Rectal smooth muscle tissue (tissue), 1 donor: ENCODE data around the gene LIX1.

Source experiments
- H3K27ac ChIP-seq: one replicate; pipeline ENCODE4 v1.7.0; 2013; ENCODE audit warnings: low read depth, low read length, inconsistent platforms
- H3K27me3 ChIP-seq: one replicate; pipeline ENCODE4 v1.7.0; 2013; ENCODE audit warnings: low read length; ENCODE audit not compliant: control insufficient read depth, insufficient read depth
- H3K36me3 ChIP-seq: one replicate; pipeline ENCODE4 v1.7.0; 2013; ENCODE audit warnings: low read length; ENCODE audit not compliant: control insufficient read depth, insufficient read depth
- H3K4me1 ChIP-seq: one replicate; pipeline ENCODE4 v1.7.0; 2013; ENCODE audit warnings: low read length; ENCODE audit not compliant: control insufficient read depth, insufficient read depth
- H3K4me3 ChIP-seq: one replicate; pipeline ENCODE4 v1.7.0; 2013; ENCODE audit warnings: low read length
- H3K9ac ChIP-seq: one replicate; pipeline ENCODE4 v1.7.0; 2013; ENCODE audit warnings: low read length

Gene LIX1

DNA sequence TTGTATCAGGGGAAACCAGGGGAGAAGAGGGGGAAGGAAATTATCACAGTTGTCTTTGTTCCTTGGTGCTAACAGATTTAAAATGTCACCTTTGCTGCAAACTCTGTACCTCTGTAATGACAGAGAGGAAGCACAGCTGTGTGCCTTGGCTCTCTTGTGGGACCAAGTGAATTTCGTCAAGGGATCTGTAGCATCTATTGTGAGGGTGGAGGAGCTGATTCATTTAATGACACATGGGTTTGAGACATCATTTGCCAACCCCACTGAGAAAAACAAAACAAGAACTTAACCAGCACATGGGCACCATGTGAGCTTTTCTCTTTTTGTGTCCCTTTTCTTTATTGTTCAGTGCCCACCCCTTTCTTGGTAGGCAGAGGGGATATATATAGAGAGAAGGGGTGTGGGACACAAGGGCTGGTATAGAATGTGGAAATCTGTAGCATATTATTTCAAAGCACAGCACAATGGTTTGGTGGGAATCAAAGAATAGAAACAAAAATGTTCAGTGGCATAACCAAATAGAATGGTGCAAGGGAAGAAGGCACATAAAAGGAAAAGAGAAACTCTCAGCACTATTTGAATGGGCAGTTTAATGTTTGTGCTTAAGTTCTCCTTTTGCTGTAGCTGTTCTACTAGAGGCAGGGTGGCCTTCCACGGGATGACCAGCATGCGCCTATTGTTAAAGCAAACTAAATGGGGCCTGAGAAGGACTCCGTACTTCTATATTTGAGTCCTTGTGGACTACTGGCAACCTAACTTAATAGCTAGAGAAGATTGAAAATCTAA is 63.3 kb downstream of the LIX1 start:
- Histone ChIP-seq H3K9ac (no peak overlapping the region), H3K27ac (no peak overlapping the region), H3K4me3 (no peak overlapping the region), H3K36me3 (no peaks in the 10 kb centered on the region), H3K27me3 (no peaks in the 10 kb centered on the region), H3K4me1 (no peaks in the 10 kb centered on the region)

GRCh38 chr5:97077246-97077645 is 65.2 kb downstream of the LIX1 start:
- Histone ChIP-seq H3K27ac (no peak overlapping the region), H3K9ac (no peak overlapping the region), H3K36me3 (no peaks in the 10 kb centered on the region), H3K4me1 (no peaks in the 10 kb centered on the region), H3K27me3 (no peaks in the 10 kb centered on the region), H3K4me3 (no peak overlapping the region)

DNA sequence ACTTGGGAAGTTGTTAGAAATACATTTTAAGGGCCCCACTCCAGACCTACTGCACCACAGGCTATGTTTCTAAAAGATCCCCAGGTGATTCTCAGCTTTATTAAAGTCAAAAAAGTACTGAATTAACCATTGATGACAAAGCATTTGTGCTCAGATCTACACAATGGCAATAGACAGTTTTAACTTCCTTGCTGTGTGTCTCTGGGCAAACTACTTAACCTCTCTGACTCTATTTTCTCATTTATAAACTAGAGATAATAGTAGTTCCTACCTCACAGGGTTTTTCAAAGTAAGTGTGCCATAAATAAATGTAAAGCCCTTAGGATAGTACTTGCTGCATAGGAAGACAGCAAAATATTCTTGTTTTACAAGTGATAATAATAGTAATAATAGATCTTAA is 66.3 kb downstream of the LIX1 start:
- H3K36me3 ChIP-seq: no peaks in the 10 kb centered on the region
- no peak overlapping the region for H3K4me3 ChIP-seq
- H3K4me1 ChIP-seq: peaks cover 4% of the 10 kb centered on the region
- no peak overlapping the region for H3K9ac ChIP-seq
- H3K27ac ChIP-seq: no peak overlapping the region
- H3K27me3 ChIP-seq: no peaks in the 10 kb centered on the region

DNA sequence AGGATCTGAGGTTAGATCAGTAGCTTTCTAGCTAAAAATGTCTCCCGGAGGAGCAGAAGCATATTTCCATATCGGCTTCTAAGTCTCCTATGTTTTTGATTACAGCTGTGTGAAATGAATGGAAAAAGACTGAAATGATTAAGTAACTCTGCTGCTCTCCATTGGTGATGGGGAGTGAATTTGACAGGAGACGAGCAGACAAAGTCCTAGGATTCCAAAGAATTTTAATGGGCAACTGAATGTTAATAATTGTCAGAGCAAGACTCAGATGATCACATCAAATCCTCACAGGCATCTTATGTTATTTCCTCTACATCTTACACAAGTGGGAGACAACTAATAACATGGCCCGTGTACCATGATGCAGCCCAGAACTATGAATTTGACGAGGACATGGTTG is 66.8 kb downstream of the LIX1 start:
- Histone ChIP-seq H3K4me3 (no peak overlapping the region), H3K9ac (no peak overlapping the region), H3K36me3 (no peaks in the 10 kb centered on the region), H3K4me1 (peaks cover 7% of the 10 kb centered on the region), H3K27me3 (no peaks in the 10 kb centered on the region), H3K27ac (no peak overlapping the region)

DNA sequence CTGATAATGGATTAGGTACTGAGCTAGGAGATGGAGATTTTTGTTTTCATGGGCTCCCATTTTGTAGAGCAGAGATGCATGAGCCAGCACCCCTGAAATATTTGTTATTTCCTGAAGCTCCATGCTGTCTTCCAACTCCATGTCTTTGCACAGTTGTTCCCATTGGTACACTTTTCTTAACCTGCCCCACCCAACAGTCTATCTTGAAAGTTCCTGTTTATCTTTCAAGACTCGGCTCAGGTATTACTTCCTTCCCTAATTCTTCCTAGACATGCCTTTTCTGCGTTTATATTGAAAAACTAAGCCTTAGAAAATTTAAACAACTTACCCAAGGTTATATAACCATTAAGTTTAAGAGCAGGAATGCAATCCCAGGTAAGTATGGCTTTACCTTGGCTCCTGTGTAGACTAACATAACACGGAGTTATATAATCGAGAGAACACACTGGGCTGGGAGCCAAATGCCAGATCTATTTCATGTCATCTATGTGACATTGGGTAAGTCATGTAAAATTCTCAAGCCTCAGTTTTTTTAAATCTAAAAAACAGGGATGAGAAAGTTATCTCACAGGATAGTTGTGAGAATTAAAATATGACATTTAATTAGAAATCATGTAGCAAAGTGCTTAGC is 67.4 kb downstream of the LIX1 start:
- H3K27me3 ChIP-seq: no peaks in the 10 kb centered on the region
- no peak overlapping the region for H3K9ac ChIP-seq
- no peak overlapping the region for H3K4me3 ChIP-seq
- H3K36me3 ChIP-seq: no peaks in the 10 kb centered on the region
- H3K27ac ChIP-seq: no peak overlapping the region
- H3K4me1 ChIP-seq: peaks cover 11% of the 10 kb centered on the region

DNA sequence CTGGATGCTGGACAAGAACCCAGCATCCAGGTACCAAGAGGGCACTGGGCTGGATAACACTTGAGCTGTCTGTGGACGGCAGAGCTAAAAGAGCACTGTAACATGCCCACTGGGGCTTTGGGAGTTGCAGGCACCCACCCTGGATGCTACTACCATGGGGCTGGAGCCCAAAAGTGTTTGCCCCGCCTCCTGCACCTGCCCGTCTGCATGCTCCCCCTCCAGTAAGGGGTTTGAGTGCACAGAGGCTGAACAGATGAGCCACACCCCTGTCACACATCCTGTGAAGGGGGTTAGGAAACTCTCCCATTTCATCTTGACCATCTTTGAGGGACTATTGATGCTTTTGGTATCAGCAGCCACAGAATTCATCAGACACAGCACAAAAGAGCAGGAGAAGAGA is 69.0 kb downstream of the LIX1 start:
- Histone ChIP-seq H3K4me3 (no peak overlapping the region), H3K27me3 (no peaks in the 10 kb centered on the region), H3K27ac (no peak overlapping the region), H3K9ac (no peak overlapping the region), H3K4me1 (peaks cover 11% of the 10 kb centered on the region), H3K36me3 (no peaks in the 10 kb centered on the region)

- H3K36me3 ChIP-seq: no peaks in the 10 kb centered on the region
- H3K9ac ChIP-seq: no peak overlapping the region
- no peak overlapping the region for H3K4me3 ChIP-seq
- peaks cover 11% of the 10 kb centered on the region for H3K4me1 ChIP-seq
- H3K27ac ChIP-seq: no peak overlapping the region
- H3K27me3 ChIP-seq: no peaks in the 10 kb centered on the region
Measured at GRCh38 chr5:97072696-97073095, 69.7 kb downstream of the LIX1 start.

DNA sequence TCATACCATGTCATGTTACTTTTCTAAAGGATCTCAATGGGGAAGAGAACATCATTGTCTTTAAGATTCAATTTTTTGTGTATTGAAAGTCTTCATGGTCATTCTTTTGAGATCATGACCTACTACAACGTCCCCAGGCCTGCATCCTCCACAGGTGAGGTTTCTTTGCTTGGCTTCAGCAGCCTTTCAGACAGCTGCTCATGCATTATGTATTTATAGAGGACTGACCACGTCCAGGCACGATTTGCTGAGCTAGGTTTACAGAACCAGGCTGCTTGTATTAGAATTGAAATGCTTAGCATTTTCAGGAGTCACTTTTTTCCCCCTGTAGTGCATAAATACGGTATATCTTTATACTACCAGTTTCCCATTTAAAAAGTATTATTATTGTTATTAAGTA is 70.4 kb downstream of the LIX1 start:
- no peak overlapping the region for H3K4me3 ChIP-seq
- H3K27ac ChIP-seq: no peak overlapping the region
- no peaks in the 10 kb centered on the region for H3K36me3 ChIP-seq
- H3K4me1 ChIP-seq: peaks cover 15% of the 10 kb centered on the region
- no peak overlapping the region for H3K9ac ChIP-seq
- no peaks in the 10 kb centered on the region for H3K27me3 ChIP-seq

DNA sequence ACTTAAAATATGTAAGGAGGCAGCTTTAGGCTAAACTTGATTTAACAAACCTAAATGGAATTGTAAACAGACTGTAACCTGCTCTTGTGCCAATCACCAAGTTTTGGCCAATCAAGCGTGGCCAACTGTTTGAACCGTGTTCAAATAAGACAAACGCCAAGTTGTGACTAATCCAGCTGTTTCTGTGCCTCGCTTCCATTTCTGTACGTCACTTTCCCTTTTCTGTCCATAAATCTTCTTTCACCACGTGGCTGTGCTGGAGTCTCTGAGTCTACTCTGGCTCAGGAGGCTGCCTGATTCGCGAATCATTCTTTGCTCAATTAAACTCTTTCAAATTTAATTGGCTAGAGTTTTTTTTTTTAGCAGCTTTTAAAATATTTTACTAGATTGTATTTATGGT is 71.3 kb downstream of the LIX1 start:
- H3K4me1 ChIP-seq: peaks cover 15% of the 10 kb centered on the region
- H3K36me3 ChIP-seq: no peaks in the 10 kb centered on the region
- no peak overlapping the region for H3K9ac ChIP-seq
- no peak overlapping the region for H3K4me3 ChIP-seq
- H3K27ac ChIP-seq: peak overlapping the region; percentile 60
- no peaks in the 10 kb centered on the region for H3K27me3 ChIP-seq

DNA sequence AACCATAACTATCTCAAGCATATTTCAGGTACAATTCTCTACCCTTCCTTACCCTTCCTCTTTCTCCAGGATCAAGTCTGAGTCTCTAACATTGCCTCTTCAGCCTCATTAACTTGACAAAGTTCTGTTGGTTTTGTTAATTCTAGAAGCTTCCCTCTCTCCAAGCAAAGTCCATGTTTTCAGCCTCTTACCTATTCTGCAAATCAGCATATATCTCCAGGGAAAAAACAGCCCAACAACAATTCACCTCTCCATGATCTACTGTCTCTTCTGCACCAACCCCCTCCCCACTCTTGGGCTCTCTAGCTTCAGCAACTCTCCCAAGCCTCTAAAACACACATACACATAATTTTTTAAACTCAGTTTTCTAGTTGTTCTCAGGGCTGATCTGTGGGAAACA is 72.2 kb downstream of the LIX1 start:
- Histone ChIP-seq H3K4me1 (peaks cover 15% of the 10 kb centered on the region), H3K4me3 (no peak overlapping the region), H3K27me3 (no peaks in the 10 kb centered on the region), H3K36me3 (no peaks in the 10 kb centered on the region), H3K9ac (no peak overlapping the region), H3K27ac (peak overlapping the region; percentile 60)

DNA sequence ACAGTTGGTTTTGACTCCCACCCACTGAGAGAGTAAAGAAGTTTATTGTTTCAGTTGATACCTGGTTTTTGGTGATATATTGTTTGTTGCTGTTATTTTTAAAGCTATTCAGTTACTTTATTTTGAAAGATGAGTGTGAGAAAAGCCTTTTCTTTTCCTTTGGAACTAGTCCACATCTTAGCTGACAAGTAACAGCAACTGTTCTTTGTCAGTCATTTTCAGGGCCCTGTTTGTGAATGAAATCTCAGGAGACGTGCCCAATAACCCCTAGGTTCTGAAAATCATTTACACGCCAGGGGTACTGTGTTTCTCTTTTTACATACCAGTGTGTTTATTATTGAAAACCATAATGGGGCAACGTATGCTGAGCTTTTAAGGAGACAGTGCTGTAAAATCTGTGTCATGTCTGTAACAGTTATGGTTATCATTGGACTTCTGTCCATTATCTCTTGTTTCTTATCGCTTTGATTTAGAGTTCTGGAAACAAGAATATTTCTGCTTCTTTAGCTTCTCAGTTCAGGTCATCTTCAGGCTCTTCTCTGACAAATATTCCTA is 75.0 kb downstream of the LIX1 start:
- Histone ChIP-seq H3K27ac (no peak overlapping the region), H3K4me3 (no peak overlapping the region), H3K27me3 (no peaks in the 10 kb centered on the region), H3K36me3 (no peaks in the 10 kb centered on the region), H3K9ac (no peak overlapping the region), H3K4me1 (peaks cover 15% of the 10 kb centered on the region)

DNA sequence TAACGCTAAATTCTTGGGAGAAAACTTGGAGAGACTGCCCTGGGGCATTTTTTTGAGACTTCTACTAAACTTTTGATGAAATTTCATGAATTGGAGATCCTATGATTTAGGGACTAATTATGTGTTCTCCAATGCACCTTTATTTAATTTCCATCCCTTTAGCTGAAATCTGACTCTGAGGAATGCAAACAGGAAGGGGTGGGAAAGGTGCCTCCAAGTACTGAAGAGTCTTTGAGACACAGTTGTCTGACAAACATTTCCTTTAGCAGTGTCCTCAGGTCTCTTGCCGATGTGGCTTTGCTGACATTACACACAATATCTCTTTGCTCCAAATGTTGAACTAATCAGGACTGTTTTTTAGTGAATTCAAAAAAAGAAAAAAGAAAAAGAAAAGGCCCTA is 76.9 kb downstream of the LIX1 start:
- peaks cover 8% of the 10 kb centered on the region for H3K4me1 ChIP-seq
- H3K4me3 ChIP-seq: no peak overlapping the region
- no peaks in the 10 kb centered on the region for H3K27me3 ChIP-seq
- no peak overlapping the region for H3K9ac ChIP-seq
- no peak overlapping the region for H3K27ac ChIP-seq
- H3K36me3 ChIP-seq: no peaks in the 10 kb centered on the region

- Histone ChIP-seq H3K9ac (no peak overlapping the region), H3K36me3 (no peaks in the 10 kb centered on the region), H3K27me3 (no peaks in the 10 kb centered on the region), H3K4me3 (no peak overlapping the region), H3K4me1 (peaks cover 4% of the 10 kb centered on the region), H3K27ac (no peak overlapping the region)
Measured at GRCh38 chr5:97063251-97063650, 79.2 kb downstream of the LIX1 start.
